HG02943 (cell line): ENCODE data around the gene ST6GALNAC6.
"Not testable (repeated sequence)": the region's sequence is repeated elsewhere in the genome, so short reads cannot be mapped to it uniquely, and the experiment has no call there.

Experiments used
- ATAC-seq: cut with Tn5 transposase; IDR thresholded peaks from one replicate; pipeline ENCODE4 v1.9.1; 2021; ENCODE audit warnings: mild to moderate bottlenecking, low read depth, moderate library complexity; ENCODE audit not compliant: unreplicated experiment

ST6GALNAC6 gene

GRCh38 chr9:127860779-127861178, 38.6 kb downstream of the ST6GALNAC6 start:
- no peak for ATAC-seq

- no peak for ATAC-seq
These were observed 39.1 kb downstream of the ST6GALNAC6 start for GRCh38 chr9:127860260-127860659.

GRCh38 chr9:127858041-127858512, 41.3 kb downstream of the ST6GALNAC6 start:
- no peak for ATAC-seq

GRCh38 chr9:127857278-127857677, 42.1 kb downstream of the ST6GALNAC6 start:
- no peak for ATAC-seq

- ATAC-seq, result no peak
These were observed 42.7 kb downstream of the ST6GALNAC6 start for GRCh38 chr9:127856729-127857116.

GRCh38 chr9:127856094-127856728, 43.2 kb downstream of the ST6GALNAC6 start:
- no peak for ATAC-seq

GRCh38 chr9:127855522-127855921, 43.9 kb downstream of the ST6GALNAC6 start:
- no peak for ATAC-seq

- ATAC-seq, result no peak
These were observed 44.4 kb downstream of the ST6GALNAC6 start for GRCh38 chr9:127854960-127855359.

- ATAC-seq, result no peak
These were observed 45.1 kb downstream of the ST6GALNAC6 start, which contains the start of gene ENG for GRCh38 chr9:127854184-127854806. Gene ENG, minus strand, starts transcription at chr9:127854658. Its CDS starts 303 bp downstream, at chr9:127854355.

GRCh38 chr9:127853312-127854183, 45.9 kb downstream of the ST6GALNAC6 start:
- ATAC-seq, result no peak

GRCh38 chr9:127852829-127853228, 46.6 kb downstream of the ST6GALNAC6 start:
- no peak for ATAC-seq

GRCh38 chr9:127850286-127850830, 49.0 kb downstream of the ST6GALNAC6 start:
- no peak for ATAC-seq

GRCh38 chr9:127848756-127849504, 50.5 kb downstream of the ST6GALNAC6 start:
- no peak for ATAC-seq

- no peak for ATAC-seq
These were observed 51.3 kb downstream of the ST6GALNAC6 start for GRCh38 chr9:127847833-127848755.

GRCh38 chr9:127847178-127847510, 52.3 kb downstream of the ST6GALNAC6 start:
- ATAC-seq, result no peak

- no peak for ATAC-seq
These were observed 52.8 kb downstream of the ST6GALNAC6 start for GRCh38 chr9:127846443-127847177.

GRCh38 chr9:127845619-127846018, 53.8 kb downstream of the ST6GALNAC6 start:
- not testable (repeated sequence) for ATAC-seq

- ATAC-seq, result no peak
These were observed 54.5 kb downstream of the ST6GALNAC6 start for GRCh38 chr9:127844821-127845359.
